AG09309 (cell line): ENCODE measurements around the gene C19orf73.
A peak's percentile ranks its signal among the peaks of the same experiment; 100 is the strongest.
"Not testable (repeated sequence)": the region's sequence is repeated elsewhere in the genome, so short reads cannot be mapped to it uniquely, and the experiment has no call there.

Experiments
- DNase-seq: peaks from one replicate; pipeline ENCODE4 v3.0.0-alpha.2; 2010; ENCODE audit warnings: low read depth
- H3K4me3 ChIP-seq: 2 replicates; pipeline ENCODE4 v1.5.1; 2011; ENCODE audit warnings: mild to moderate bottlenecking, low read depth, low read length, moderate library complexity; ENCODE audit not compliant: control insufficient read depth
- TF ChIP-seq, protein P1 (sequence below): IDR thresholded peaks from 2 replicates; pipeline ENCODE4 v1.5.1; 2011; ENCODE audit warnings: mild to moderate bottlenecking, low read depth, low read length, inconsistent platforms; ENCODE audit not compliant: insufficient read depth, control insufficient read depth; ENCODE audit errors: missing control alignments

The C19orf73 gene

DNA sequence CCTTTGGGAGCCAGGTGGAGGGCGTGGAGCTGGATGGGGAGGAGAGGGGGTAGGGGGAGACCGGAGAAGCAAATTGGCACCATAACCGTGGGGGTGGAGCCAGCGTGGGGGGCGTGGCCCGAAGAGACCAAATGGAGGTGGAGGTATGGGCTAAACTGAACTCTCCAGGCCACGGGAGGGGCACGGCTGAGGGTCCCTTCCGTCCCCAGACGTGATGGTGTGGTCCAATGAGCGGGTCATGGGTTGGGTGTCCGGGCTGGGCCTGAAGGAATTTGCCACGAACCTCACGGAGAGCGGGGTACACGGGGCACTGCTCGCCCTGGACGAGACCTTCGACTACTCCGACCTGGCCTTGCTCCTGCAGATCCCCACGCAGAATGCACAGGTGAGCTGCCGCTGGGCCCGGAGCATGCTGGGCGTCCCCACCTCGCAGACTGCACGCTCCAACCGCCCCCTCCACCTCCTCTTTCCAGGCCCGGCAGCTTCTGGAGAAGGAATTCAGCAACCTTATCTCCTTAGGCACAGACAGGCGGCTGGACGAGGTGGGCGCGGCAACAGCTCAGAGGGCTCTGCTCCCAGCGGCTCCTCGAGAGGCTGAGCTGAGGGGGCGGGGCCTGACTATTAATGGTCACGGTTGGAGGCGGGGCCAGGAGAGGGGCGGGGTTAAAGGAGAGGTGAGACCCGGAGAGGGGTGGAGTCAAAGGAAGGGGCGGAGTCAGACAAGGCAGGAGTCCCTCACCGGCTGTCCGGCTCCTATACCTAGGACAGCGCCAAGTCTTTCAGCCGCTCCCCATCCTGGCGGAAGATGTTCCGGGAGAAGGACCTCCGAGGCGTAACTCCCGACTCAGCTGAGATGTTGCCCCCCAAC lies 30.1 kb upstream of the C19orf73 start:
- peak; percentile 42 for DNase-seq
- peak overlapping the region; percentile 76 for H3K4me3 ChIP-seq
- TF ChIP-seq, protein P1, sequence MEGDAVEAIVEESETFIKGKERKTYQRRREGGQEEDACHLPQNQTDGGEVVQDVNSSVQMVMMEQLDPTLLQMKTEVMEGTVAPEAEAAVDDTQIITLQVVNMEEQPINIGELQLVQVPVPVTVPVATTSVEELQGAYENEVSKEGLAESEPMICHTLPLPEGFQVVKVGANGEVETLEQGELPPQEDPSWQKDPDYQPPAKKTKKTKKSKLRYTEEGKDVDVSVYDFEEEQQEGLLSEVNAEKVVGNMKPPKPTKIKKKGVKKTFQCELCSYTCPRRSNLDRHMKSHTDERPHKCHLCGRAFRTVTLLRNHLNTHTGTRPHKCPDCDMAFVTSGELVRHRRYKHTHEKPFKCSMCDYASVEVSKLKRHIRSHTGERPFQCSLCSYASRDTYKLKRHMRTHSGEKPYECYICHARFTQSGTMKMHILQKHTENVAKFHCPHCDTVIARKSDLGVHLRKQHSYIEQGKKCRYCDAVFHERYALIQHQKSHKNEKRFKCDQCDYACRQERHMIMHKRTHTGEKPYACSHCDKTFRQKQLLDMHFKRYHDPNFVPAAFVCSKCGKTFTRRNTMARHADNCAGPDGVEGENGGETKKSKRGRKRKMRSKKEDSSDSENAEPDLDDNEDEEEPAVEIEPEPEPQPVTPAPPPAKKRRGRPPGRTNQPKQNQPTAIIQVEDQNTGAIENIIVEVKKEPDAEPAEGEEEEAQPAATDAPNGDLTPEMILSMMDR, result no peak

GRCh38 chr19:49148044-49148682 lies 29.2 kb upstream of the C19orf73 start:
- TF ChIP-seq, protein P1, result no peak
- DNase-seq, result no peak
- H3K4me3 ChIP-seq, result no peak overlapping the region

DNA sequence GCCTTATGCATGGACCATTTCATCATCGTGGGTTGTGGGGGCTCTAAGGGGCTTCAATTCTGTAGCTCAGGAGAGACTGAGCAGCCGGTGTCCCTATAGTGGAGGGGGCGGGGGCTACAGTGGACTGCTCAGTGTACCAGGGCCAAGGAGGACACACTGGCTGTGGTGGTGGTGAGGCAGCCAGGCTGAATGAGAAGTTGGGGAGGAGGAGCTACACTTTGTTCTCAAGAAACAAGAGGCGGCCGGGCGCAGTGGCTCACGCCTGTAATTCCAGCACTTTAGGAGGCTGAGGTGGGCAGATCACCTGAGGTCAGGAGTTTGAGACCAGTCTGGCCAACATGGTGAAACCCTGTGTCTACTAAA lies 27.4 kb upstream of the C19orf73 start:
- DNase-seq, result not testable (repeated sequence)
- peak overlapping the region; percentile 33 for H3K4me3 ChIP-seq

DNA sequence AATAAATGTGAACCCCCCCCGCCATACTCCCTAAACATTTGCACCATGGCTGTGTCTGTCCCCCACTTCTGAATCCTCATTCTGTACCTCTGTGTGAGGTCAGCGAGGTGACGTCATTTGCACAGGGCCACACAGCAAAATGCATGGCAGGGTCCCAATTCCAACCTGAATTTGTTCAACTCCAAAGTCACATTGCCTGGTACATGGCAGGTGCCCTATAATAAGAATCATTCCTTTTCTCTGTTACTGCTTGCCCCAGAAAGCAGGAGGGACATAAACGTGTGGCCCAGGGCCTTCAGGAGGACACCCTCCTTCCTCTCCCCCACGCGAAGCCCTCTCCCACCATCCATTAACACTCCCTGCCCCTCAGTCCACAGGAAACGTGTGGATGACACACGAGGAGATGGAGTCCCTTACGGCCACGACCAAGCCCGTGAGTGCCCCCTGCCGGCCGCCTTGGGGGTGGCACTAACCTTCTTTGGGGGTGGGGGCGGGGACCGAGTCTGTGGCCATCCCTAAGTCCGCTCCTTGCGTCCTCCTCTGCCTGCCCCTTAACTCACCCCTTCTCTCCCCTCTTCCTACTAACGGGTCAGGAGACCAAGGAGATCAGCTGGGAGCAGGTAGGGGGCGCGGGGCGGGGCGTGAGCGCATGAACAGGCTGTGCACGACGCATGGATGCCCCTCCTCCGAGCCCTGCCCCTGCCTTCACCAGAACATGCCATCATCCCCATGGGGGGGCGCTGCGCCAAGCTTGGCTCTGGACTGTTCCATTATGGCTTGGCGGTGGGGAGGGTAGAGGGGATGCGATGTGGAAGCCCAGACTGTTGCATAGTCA lies 26.8 kb upstream of the C19orf73 start:
- peak; percentile 20 for DNase-seq

DNA sequence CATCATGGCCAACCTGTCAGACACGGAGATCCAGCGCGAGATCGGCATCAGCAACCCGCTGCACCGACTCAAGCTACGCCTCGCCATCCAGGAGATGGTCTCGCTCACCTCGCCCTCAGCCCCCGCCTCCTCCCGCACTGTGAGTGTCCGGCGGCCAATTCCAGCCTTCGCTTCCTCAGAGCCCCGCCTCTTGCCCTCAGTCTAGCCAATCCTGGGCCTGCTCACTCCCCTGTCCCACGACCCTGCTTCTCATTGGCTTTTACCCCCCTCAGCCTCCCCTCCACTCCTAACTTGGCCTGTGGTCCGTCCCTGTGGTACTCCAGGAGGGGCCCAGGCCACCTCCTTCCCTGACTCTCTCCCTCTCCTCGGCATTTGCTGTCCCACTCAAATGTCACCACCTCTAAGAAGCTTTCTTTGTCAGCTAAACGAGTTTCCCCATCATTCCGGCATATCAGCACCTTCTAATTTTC lies 24.0 kb upstream of the C19orf73 start:
- peak overlapping the region; percentile 66 for H3K4me3 ChIP-seq
- DNase-seq, result peak; percentile 56
- TF ChIP-seq, protein P1, result no peak

More for the DNA sequence above, 26.8 kb upstream of the C19orf73 start:
- TF ChIP-seq, protein P1, result peak; percentile 90
- peak overlapping the region; percentile 33 for H3K4me3 ChIP-seq

DNA sequence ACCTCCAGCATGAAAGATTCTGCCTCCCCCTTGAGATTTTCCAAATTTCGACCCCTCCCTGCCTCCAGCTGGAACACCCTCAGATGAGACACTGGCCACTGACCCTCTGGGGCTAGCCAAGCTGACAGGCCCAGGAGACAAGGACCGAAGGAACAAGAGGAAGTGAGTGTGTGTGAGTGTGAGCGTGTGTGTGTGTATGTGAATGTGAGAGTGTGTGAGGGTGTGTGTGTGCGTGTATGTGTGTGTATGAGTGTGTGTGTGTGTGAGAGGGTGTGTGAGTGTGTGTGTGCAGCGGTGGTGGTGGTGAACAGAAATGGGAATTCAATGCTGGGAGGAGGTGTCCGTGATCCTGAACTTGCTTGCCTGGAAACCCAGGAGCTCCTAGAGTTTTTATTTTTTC lies 22.4 kb upstream of the C19orf73 start:
- no peak overlapping the region for H3K4me3 ChIP-seq
- DNase-seq, result no peak
- TF ChIP-seq, protein P1, result no peak

DNA sequence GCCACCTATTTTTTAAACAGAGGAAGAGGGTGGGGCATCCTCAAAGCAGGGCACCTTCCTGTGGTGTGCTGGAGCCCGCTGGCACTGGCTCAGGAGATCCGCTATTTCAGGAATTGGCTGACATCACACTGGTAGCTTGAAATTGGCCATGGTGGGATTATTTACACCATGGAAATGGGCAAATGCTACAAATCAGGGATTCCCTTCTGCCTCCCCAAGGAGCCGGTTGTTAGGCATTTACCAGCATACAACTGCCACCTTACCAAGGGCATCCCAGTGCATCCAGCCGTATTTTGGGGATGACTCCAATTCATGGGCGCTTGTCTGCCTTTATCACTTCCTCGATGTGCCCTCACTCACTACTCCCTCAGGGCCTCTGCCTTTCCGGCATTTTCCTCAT lies 22.0 kb upstream of the C19orf73 start:
- no peak overlapping the region for H3K4me3 ChIP-seq
- TF ChIP-seq, protein P1, result no peak
- no peak for DNase-seq
